T1000 (cell line): ENCODE results near the gene RCAN2.

Experiments used
- DNase-seq: peaks from one replicate; lab custom pipeline; 2025; ENCODE audit warnings: mixed read lengths; lab: John Stamatoyannopoulos, UW

The RCAN2 gene

DNA sequence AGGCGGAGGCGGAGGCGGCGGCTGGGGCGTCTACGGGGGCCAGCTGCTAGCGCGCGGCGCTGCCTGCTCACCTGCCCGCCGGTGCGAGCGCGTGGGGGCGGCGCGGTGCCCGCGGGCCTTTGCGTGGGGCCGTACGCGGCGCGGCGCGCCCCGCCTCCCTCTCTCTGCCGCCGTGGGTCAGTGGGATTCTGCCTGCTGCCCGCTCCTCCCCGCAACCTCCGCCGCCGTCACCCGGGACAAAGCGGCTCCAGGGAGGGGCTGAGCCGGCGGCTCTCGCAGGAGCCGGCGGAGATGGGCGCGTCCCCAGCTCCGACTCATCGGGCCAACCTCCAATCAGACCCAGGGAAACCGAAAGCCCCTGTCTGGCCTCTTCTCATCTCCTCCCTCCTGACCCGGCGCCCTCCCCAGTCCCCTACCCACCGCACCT, at the start of gene RCAN2:
Gene RCAN2 (minus strand): TSS at position 249 of the 427 bp plus-strand sequence.
- DNase-seq = peak; percentile 28

DNA sequence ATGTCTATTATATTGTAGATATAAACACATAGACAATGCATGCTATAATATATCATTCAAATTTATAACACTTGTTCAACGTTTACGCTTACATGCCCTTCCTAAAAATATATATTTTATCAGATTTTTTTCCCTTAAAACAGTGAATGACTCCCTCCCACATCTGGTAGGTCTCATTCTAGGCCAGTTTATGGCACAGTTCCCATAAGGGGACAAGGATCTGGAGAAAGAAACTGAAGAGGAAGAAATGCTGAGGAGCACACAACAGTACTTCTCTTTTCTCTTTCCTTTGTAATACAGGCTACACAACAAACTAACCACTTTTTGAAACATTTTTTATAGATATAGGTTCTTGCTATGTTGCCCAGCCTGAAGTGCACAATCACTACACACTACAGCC, 48.6 kb upstream of the RCAN2 start:
- DNase-seq = no peak

DNA sequence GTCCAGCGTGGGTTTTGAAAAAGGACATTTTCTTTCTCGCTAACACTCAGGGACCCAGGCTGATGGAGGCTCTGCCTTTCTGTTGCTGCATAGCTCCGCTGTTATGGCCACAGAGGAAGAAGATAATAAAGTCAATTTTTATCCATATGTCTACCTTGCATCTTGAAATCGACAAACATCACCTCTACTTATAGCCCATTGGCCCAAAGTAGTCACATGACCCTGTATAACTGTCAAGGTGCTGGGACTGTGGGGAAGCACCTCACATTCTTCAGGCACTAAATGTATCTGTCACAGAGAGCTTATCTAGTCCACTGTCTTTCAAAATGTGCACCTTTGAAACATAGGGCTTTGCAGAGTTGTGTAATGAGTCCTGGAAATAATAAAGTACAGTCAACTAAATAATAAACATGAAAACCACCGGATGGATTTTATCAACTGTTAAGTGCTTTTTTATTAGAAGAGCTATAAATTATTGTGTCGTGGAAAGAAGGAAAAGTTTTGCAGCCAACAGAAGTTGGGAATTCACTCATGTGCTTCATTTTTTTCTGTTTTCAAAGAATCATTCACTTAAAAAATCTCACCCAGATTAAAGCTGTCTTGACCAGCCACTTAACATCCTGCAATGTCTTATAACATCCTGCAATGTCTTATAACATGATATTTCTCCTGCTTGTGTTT, 47.7 kb upstream of the RCAN2 start:
- DNase-seq = no peak

DNA sequence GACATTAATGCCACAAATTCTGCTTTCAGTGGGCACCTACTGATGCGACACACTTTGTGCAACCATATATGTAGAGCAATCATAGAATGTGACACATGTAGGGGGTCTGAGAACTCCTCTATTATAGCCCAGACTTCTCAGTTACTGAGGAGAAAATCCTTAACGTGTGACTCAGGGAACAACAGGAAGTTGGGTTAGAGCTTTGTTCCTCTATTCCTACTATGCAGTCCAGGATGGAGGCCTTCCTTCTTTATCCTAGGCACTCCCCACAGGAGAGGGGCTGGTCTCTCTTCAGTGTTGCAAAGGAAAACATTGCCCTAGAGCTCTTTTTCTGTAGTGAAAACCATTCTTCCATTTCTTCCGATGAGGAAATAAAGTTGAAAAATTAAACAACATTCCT, 39.6 kb upstream of the RCAN2 start:
- no peak for DNase-seq

DNA sequence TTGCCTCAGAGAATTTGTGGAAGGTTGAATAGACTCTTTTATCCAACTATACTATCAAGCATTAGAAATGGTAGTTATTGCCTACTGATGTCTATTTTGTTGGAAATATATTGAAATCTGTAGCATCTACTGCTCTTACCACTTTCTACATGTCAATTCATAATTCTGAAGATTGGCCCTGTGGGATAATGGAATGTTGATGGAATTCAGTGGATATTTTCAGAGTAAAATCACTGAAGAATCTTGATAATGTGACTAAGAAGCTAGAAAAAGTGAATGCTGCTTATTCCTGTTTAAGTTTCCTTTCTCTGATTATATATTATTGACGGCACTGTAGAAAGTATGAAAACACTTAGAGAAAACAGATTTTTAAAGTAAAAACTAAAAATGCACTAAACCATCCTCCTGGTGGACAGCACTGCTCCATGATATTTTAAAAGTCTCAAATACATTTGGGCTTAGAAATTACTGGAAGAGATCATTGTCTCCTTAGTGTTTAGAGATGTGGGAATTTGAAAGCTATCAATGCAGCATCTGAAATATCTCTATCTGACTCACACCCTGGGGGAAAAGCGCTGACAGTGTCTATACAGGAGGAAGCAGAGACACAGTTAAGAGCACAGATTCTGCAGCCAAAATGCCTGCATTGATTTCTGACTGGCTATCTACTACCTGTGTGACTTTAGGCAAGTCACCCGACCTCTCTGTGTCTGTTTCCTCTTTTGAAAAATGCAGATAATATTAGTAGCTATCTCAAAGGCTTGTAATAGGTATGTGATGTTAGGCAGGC, 37.9 kb upstream of the RCAN2 start:
- DNase-seq = no peak

DNA sequence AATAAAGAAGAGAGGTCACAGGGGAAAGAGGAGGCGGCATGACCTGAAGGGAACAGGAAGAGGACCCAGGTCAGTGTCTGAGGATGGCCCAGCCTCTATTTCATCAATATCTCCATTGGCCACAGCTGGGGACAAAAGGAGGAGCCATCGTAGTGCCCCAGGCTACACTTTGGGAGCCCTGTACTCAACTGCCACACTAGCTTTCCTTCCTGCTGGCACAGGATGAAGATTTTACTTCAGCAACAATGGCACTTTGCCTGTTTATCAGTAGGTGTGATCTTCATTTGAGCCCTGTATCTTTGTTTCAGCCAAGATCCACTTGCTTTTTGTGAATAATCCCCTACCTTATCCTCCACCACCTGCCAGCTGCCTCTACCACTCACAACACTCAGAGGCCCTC, 35.4 kb upstream of the RCAN2 start:
- no peak for DNase-seq

DNA sequence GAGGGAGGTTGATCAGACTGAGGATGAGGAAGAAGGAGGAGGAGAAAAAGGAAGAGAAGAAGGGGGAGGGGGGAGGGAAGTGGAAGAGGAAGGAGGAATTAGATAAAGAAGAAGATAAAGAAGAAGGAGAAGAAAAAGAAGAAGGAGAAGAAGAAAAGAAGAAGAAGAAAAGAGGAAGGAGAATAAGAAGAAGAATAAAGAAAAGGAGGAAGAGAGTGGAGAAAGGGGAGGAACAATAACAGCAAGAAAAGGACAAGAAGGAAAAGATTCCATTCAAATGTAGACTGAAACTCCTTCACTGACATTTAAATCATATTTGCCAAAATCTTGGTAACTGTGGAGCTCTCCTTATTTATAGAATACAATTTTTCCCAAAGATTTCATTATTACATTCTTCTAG, 34.3 kb upstream of the RCAN2 start:
- no peak for DNase-seq

DNA sequence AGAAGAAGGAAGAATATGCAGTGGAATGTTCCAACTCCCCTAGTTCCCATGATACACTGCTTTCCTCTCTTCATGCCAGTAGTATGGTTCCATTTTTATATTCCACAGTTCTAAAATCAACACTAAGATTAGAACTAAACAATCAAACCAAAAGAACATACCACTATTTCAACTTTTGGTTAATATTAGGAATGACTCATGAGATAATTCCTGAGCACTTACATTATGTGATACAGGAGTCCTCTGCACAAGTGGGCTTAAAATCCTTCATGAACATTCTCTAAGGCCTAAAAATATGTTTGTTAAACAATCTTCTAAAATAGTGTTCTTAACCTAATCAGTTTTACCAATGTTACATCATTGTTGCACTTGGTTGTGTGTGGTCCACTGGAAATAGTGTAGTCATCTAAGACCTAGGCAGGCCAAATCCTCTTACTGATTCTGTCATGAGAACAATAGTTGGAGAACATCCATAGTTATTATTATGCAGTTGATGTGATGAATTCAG, 30.3 kb upstream of the RCAN2 start:
- DNase-seq = no peak

DNA sequence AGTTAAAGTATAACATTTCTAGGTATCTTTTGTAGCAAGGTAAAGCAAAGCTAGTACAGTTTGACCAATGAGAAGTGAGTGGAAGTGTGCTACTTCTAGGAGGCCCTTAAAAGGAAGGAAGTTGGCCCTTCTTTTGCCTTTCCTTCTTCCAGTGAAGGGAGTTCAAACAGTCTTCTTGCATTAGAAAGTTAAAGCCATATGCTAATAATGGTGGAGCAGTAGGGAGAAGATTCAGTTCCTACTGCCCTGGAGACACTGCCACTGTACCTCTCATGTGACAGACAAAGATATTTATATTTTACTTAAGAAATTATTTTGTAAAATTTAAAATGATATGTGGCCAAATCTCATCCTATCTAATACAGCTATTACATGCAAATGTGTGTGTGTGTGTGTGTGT, 26.0 kb upstream of the RCAN2 start:
- DNase-seq = no peak

DNA sequence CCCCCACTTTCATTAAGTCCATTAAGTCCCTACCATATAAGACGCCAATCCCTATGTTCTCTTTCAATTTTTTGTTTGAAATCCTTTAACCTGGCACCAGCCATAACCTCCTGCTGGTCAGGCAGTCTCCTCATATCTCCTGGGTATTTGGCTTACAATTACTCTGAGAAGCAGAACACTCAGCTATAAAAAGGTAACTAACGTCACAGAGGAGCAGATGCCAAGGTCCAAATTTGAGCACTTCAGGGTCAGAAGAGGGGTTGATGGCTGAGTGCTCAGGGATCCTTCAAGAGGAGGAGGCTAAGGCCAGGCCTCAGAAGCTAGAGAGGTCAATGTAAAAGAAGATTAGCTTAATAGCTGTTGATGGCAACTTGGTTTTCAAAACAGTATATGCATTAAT, 22.3 kb upstream of the RCAN2 start:
- no peak for DNase-seq

DNA sequence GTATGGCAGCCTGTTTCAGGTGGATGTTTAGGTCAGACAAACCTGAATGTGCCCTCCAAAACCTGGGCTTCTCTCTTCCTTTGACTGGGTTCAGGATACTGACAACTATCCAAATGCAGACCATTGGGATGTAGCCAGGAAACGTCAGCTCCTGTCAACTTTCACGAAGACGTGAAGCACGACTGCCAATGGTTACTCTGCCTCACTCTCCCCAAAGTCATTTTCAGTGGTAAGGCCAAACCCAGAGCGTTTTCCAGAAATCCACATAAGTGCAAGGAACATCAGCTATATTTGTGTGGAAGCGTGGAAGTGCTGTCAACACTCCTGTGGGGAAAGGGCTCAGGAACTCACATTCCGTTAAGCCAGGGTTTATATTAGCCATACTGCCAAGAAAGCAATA, 20.1 kb upstream of the RCAN2 start:
- no peak for DNase-seq

DNA sequence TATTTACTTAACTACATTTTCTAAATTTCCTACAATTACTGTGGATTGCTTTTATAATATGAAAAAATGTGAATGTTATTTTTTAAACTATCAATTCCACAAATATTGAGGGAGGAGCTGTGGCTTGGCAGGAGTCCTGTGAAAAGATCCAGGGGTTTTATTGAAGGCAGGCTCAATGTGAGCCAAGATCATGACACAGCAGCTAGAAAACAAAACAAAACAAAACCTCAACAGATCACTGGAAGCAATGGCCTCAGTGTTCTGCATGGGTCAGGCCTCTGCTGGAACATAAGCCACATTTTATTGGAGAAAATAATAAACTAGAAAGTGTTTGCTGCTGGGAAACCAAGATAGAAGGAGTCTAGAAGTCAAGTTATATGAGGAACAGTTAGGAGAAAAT, 19.4 kb upstream of the RCAN2 start:
- no peak for DNase-seq

DNA sequence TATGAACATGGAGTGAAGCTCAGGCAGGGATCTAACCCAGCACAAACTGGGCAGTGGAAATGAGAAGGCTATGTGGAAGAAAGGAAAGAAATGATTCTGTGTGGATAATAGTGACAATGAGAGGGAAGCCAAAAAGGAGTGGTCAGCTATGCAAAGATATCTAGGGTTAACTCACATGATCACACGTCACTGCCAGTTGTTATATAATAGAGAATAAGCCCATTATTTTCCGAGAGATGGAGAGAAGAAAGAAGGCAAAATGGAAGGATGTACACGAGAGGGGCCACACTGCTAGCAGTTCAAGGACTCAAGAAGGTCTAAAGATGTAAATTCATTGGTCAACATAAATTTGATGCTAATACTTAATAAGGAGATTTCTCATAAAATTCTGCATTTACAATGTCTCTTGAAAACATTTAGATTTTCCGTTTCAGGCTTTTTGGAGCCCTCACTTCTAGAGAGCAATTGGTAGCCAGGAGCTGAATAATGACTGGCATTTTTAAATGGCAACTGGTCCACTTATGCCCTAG, 18.8 kb upstream of the RCAN2 start:
- no peak for DNase-seq

DNA sequence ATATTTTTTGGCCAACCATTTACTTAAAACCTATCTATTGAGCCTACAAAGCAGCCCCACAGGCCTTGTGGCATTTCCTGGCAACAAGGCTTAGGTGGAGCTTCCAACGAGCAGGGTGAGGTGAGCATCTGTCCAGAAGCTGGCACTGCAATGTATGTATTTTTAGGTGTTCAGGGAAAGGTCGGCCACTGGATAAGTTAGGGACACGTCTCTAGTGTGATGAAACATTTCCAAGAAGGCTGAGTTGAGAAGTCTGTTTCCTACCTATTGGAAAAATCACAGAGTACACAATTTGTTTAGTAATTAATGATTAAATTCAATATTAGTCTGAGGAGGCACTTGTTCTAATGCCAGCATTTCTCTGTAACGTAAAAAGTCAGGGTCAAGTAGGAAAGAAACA, 17.8 kb upstream of the RCAN2 start:
- no peak for DNase-seq

DNA sequence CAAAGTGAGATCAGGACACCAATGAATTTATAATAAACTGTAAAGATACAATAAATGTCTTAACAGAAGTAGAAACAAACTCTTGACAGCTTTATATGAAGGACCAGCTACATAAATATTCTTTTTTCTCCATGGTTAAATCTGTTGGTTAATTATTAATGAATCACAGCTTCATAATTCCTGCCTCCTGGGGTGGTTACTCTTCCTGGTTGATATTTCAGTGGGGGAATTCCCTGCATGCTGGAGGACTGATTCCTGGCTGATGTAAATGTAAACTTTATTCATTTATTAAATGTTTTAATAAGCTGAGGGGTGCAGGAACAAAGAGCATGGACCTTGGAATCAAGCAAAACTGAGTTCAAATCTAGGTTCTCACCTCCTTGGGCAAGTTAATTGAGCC, 16.2 kb upstream of the RCAN2 start:
- DNase-seq = no peak

DNA sequence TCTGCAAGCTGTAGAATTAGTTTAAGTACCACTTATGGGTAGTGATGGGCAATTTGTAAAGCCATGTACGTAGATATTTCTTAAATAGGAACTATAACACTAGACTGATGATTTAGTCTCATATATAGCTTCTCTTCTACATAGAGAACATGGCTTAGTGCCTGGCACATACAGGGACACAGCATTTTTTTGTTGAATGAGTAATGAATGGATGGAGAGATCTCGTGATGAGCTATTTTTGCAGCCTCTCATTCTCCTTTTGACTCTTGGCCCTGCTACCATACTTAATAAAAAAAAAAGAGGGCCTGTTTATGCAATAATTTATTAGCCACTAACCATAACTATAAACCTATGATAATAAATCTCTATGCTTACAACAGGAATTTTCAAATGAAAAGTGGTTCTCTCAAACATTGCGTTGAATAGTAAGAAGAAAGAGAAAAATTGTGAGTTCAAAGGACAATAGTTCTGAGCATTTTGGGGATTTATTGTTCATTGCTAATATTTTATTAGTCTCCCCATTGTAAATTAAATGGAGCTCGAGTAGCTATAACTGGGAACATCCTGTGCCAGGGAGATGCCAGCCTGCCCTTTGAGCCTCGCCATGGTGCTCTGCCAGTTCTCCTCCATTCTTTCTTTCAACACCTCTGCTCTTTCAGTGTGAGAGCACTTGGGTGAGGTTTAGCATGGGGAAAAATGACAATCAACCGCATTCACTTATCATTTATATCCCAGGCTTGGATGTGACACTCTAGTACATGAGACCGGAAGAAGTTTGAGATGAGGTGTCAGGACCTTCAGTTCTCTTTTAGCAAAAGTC, 14.7 kb upstream of the RCAN2 start:
- no peak for DNase-seq

DNA sequence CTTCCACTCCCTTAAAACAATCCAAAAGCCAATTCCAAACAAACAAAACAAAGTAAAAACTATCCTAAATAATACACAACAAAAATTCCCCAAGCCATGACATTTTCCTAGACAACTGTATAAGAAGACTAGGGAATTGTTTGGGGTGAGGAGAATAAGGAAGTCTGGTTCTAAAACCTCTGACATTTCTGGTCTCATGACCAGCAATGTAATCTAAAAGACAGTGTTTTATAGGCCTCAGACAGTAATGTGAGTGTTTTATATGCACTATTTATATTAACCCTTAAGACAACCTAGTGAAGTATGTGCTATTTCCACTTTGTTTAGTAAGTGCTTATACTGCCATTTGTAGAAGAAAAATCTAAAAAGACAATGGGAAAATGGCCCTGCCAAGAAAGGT, 13.0 kb upstream of the RCAN2 start:
- DNase-seq = no peak

DNA sequence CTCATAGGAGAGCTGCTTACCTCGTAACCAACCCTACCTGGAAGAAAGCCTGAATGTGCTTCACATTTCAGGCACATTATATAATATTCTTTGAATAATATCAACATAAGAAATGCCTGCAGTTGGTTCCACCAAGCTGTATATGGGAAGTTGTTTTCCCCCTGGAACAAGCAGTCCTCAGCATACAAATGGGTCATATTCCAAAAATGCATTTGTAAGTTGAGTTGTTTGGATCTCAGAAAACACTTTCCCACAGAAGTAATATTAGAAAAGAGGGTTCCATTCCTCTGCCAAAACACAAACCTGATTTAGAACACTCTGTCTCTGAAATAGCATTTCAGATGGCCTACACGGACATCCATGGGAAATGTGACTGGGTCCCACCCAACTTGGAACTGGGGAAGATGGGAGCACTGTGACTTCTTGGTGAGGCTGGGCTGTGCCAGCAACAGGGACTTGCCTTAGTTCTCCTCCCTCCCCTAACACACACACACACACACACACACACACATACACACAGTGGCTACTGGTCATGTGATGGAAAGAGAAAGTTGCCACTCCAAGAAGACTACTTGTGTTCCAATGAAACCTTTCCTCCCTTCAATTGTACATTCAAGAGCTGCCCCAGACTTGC, 11.4 kb upstream of the RCAN2 start:
- DNase-seq = no peak

DNA sequence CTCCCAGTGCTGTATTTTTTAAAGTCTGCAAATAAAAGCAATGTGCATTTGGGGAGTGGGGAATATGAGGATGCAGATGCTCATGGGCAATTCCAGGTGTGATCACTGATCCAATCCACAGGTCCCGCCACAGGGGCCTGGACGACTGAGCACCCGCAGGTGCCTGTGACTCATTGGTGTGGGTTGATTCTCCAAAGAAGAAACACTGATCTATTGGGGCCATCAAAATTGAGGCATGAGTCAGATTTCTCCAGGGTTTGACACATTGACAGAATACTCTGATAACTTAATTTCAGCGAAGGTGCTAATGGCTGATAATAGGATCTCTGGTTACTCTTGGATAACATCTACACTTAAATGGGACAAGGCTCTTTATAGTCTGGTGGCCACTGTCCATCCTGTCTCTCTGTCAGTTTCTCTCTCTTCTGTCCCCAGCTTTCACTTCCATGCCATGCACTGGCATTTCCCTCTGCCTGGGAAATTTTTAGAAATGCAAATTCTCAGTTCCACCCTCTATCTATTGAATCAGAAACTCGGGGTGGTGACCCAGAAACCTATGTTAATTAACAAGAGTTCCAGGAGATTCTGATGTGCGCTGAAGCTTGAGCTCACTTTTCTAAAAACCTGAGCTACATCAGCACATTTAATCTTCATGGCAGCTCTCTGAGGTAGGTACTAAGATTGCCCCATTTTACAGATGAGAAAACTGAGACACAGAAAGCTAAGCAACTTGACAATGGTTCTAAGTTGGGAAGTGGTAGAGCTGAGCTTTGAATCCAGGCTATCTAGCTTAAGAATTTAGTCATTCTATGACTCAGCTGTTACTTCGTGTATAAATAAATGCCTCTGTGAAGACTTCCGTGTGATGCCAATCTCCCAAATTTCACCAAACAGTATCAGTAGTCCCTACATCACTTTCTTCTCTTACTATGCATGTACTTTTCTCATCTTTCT, 10.2 kb upstream of the RCAN2 start:
- no peak for DNase-seq

DNA sequence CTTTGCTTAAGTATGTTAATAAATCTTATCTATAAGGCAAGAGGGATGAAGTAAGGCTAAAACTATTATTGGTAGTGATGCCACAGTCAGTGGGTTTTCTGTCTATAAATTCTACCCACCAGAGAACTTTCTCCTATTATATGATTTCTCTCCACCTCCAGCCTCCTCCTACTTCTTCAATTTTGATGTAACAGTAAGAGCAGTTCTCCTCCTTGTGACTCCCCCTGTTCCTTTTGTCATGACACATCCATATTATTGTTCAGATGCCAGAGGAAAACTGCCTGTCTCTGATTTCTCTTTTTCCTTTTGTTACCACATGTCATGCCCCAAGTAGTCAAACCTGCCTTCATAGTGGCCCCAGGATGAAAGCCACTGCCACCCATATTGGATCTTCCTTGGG, 9.1 kb upstream of the RCAN2 start:
- DNase-seq = no peak
